Transverse colon (tissue), 3 donors: ENCODE measurements around the gene ECEL1.

Experiments
- CTCF ChIP-seq, 5 experiments: fragments of 200-600 bp in 3 of 5; fragments of 450-650 bp in 2 of 5; sonication (generic) in 3 of 5; IDR thresholded peaks; 1 replicate in 2 of 5; 2 replicates in 3 of 5; pipeline ENCODE4 v1.5.1; 2016 to 2017; ENCODE audit warnings: antibody characterized with exemption in 5 of 5, inconsistent platforms in 3 of 5, mild to moderate bottlenecking in 2 of 5, moderate library complexity in 1 of 5
- EP300 ChIP-seq: sonication (generic); formaldehyde crosslinking; IDR thresholded peaks from one replicate; pipeline ENCODE4 v1.6.1; 2017; ENCODE audit warnings: antibody characterized with exemption, low read depth
- POLR2A ChIP-seq: fragments of 450-650 bp; IDR thresholded peaks from one replicate; pipeline ENCODE4 v1.6.1; 2016; ENCODE audit warnings: antibody characterized with exemption, mild to moderate bottlenecking, moderate library complexity

- no peak for TF ChIP-seq CTCF (IDR thresholded peaks at IDR 0.05)
- no peak for TF ChIP-seq POLR2A
- TF ChIP-seq EP300: no peak
Measured at GRCh38 chr2:232434091-232434490, 53.5 kb downstream of the ECEL1 start.
